NCI-H146 treated with DMSO at 0.1 percent for 48 hours (cell line): ENCODE results near the gene EXOC6B.

Experiments
- DNase-seq: peaks from one replicate; lab custom pipeline; 2025; ENCODE audit not compliant: unreplicated experiment; lab: John Stamatoyannopoulos, UW

EXOC6B gene

GRCh38 chr2:72128059-72128842 lies 697.6 kb downstream of the EXOC6B start:
- no peak for DNase-seq

- DNase-seq: no peak
These were observed 698.3 kb downstream of the EXOC6B start for GRCh38 chr2:72127401-72128058.

DNA sequence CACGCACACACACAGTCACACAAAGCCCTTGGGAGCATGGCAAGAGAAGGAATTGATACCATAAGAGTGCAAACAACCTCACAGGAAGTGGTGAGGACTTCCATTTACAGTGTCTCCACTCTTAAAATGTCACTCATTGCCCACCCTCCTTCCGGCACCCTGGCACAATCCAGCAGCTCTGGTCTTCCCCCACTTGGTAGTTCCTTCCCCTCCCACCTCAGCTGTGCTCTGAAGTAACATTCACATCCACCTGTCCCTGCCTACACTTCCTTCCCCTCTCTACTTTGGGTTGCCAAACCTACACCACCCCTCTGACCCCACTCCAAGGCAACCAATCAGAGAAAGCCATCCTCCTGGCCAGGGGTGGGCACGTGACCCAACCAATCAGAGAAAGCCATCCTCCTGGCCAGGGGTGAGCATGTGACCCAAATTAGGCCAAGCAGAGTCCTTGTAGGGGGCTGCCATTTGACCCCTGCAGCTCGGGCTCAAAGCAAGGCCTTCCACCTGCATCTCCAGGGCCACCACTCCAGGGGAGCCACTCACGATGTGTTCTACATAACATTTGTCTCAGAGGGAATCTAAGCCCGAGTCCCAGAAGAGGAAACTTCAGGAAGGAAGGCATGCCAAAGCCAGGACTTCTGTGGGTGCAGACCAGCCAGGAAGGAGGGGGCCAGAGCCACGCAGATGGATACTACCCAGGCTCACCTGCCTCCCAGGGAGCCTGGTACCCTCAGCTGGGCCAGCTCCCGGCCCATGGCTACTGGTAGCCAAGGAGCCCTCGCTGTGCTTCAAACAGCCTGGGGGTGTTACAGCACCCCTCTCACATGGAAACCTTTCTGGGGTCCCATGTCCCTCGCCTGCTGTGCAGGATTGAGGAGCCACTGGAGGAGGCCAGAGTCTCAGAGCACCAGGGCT lies 699.4 kb downstream of the EXOC6B start:
- DNase-seq: no peak
